Mucosa of rectum (tissue), 2 donors: ENCODE results near the gene WNT2.

Experiments used
- H3K27ac ChIP-seq, 2 donors: one replicate each; pipeline ENCODE4 v1.7.0; 2013; ENCODE audit warnings: inconsistent platforms in 2 of 2, low read depth in 2 of 2, low read length in 2 of 2
- H3K27me3 ChIP-seq, 2 donors: one replicate each; pipeline ENCODE4 v1.7.0; 2013; ENCODE audit warnings: low read length in 2 of 2; ENCODE audit not compliant: control insufficient read depth in 2 of 2, insufficient read depth in 2 of 2
- H3K36me3 ChIP-seq, 2 donors: one replicate each; pipeline ENCODE4 v1.7.0; 2013; ENCODE audit warnings: low read length in 2 of 2; ENCODE audit not compliant: control insufficient read depth in 2 of 2, insufficient read depth in 2 of 2
- H3K4me1 ChIP-seq, 2 donors: one replicate each; pipeline ENCODE4 v1.7.0; 2013; ENCODE audit warnings: low read length in 2 of 2, mild to moderate bottlenecking in 1 of 2; ENCODE audit not compliant: control insufficient read depth in 2 of 2, insufficient read depth in 2 of 2
- H3K4me3 ChIP-seq, 2 donors: one replicate each; pipeline ENCODE4 v1.7.0; 2013; ENCODE audit warnings: low read length in 2 of 2
- H3K9ac ChIP-seq, 2 donors: one replicate each; pipeline ENCODE4 v1.7.0; 2013; ENCODE audit warnings: low read length in 2 of 2, low read depth in 1 of 2, mild to moderate bottlenecking in 1 of 2
- H3K9me3 ChIP-seq, 2 donors: one replicate each; pipeline ENCODE4 v1.7.0; 2013; ENCODE audit warnings: low read length in 2 of 2; ENCODE audit not compliant: control insufficient read depth in 2 of 2
- donor health status: healthy.
- donor health status: Normal muscosa, but diverticular disease.

WNT2 gene

DNA sequence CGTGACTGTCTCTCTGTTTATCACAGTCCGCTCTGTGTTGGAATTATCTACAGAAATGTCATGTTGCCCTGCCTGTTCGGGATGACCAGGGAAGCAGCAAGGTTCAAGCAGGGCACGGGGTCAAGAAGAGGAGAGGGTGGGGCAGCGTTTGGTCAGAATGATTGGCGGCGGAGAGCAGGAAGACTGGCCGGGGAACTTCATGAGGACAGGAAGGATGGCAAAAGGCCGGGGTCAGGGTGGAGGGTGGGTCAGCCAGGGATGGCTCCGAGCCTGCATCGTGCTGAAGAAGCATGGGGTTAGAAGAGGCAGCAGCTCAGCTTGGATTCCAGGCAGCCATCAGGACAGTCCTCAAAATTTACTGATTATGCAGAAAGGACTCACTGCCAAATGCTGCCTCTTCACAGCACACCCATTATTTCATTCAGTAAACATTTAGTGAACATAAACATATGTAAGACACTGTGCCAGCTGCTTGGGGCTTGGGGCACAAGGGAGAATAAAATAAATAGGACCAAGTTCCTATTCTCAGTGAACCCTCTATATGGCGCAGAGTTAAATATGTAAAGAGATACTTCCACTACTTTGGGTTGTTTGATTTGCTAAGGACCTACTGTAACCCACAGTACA, 42.8 kb downstream of the WNT2 start:
- no peaks in the 10 kb centered on the region for H3K36me3 ChIP-seq
- H3K27ac ChIP-seq = no peak overlapping the region
- H3K27me3 ChIP-seq = no peaks in the 10 kb centered on the region
- H3K4me1 ChIP-seq = no peaks in the 10 kb centered on the region
- no peaks in the 10 kb centered on the region for H3K9me3 ChIP-seq
- H3K9ac ChIP-seq = no peak overlapping the region
- no peak overlapping the region for H3K4me3 ChIP-seq

GRCh38 chr7:117279203-117279602, 43.7 kb downstream of the WNT2 start:
- Histone ChIP-seq H3K27me3 (no peaks in the 10 kb centered on the region), H3K36me3 (no peaks in the 10 kb centered on the region), H3K27ac (no peak overlapping the region), H3K9me3 (no peaks in the 10 kb centered on the region), H3K4me1 (no peaks in the 10 kb centered on the region), H3K9ac (no peak overlapping the region), H3K4me3 (no peak overlapping the region)

- Histone ChIP-seq H3K4me1 (no peaks in the 10 kb centered on the region), H3K9ac (no peak overlapping the region), H3K27ac (no peak overlapping the region), H3K27me3 (no peaks in the 10 kb centered on the region), H3K36me3 (no peaks in the 10 kb centered on the region), H3K4me3 (no peak overlapping the region), H3K9me3 (no peaks in the 10 kb centered on the region)
Observed at GRCh38 chr7:117278040-117278439, 44.8 kb downstream of the WNT2 start.

GRCh38 chr7:117277576-117277975, 45.3 kb downstream of the WNT2 start:
- Histone ChIP-seq H3K9me3 (no peaks in the 10 kb centered on the region), H3K27ac (no peak overlapping the region), H3K4me3 (no peak overlapping the region), H3K9ac (no peak overlapping the region), H3K36me3 (no peaks in the 10 kb centered on the region), H3K27me3 (no peaks in the 10 kb centered on the region), H3K4me1 (no peaks in the 10 kb centered on the region)

DNA sequence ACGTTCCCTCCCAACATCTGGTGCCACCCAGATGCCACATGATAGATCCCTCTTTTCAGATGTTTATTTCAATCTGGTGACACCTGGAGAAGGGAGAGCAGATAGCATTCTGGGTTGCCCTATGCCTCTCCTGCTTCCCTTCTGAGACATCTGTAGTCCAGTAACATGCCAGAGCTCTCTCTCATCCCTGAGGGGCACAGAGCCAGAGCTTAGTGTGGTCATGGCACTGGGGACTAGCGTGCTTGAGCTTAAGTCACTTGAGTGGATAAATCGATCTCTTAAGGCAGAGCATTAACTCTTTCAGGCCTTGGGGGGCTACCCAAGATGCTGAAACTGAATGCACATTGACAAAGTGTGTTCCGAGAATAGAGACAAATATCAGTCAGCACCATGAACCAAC, 47.9 kb downstream of the WNT2 start:
- Histone ChIP-seq H3K27ac (no peak overlapping the region), H3K9me3 (no peaks in the 10 kb centered on the region), H3K27me3 (no peaks in the 10 kb centered on the region), H3K36me3 (no peaks in the 10 kb centered on the region), H3K9ac (no peak overlapping the region), H3K4me1 (no peaks in the 10 kb centered on the region), H3K4me3 (no peak overlapping the region)

GRCh38 chr7:117273814-117274225, 49.0 kb downstream of the WNT2 start:
- H3K36me3 ChIP-seq = no peaks in the 10 kb centered on the region
- no peaks in the 10 kb centered on the region for H3K27me3 ChIP-seq
- no peaks in the 10 kb centered on the region for H3K9me3 ChIP-seq
- H3K9ac ChIP-seq = no peak overlapping the region
- H3K4me3 ChIP-seq = no peak overlapping the region
- no peak overlapping the region for H3K27ac ChIP-seq
- H3K4me1 ChIP-seq = no peaks in the 10 kb centered on the region

- Histone ChIP-seq H3K9ac (no peak overlapping the region), H3K4me3 (no peak overlapping the region), H3K4me1 (no peaks in the 10 kb centered on the region), H3K36me3 (no peaks in the 10 kb centered on the region), H3K27me3 (no peaks in the 10 kb centered on the region), H3K27ac (no peak overlapping the region), H3K9me3 (no peaks in the 10 kb centered on the region)
Observed at GRCh38 chr7:117273325-117273724, 49.5 kb downstream of the WNT2 start.

GRCh38 chr7:117272017-117272759, 50.7 kb downstream of the WNT2 start:
- no peak overlapping the region for H3K9ac ChIP-seq
- no peaks in the 10 kb centered on the region for H3K9me3 ChIP-seq
- no peaks in the 10 kb centered on the region for H3K4me1 ChIP-seq
- no peaks in the 10 kb centered on the region for H3K36me3 ChIP-seq
- no peak overlapping the region for H3K27ac ChIP-seq
- no peaks in the 10 kb centered on the region for H3K27me3 ChIP-seq
- no peak overlapping the region for H3K4me3 ChIP-seq

GRCh38 chr7:117271566-117271965, 51.3 kb downstream of the WNT2 start:
- no peaks in the 10 kb centered on the region for H3K9me3 ChIP-seq
- no peaks in the 10 kb centered on the region for H3K36me3 ChIP-seq
- no peak overlapping the region for H3K4me3 ChIP-seq
- no peak overlapping the region for H3K27ac ChIP-seq
- no peaks in the 10 kb centered on the region for H3K4me1 ChIP-seq
- no peak overlapping the region for H3K9ac ChIP-seq
- no peaks in the 10 kb centered on the region for H3K27me3 ChIP-seq

DNA sequence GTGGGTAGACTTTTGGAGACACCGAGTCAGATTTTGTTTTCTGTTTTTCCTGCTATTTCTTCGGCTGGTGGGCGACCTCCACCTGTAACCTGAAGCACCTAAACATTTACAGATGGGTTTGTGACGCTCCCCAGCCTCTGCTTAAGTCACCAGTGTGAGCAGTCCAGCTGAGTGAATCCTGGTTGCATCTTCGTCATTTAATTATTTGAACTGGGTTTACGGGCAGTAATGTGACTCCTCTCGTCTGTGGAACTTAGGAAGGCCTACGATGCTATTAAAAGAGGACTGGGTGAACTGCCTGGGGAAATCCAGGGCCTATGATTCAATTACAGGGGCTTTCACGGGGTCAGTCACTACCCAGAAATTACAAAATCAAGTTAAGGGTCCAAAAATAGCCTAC, 52.5 kb downstream of the WNT2 start:
- no peaks in the 10 kb centered on the region for H3K36me3 ChIP-seq
- H3K9me3 ChIP-seq = no peaks in the 10 kb centered on the region
- H3K27ac ChIP-seq = no peak overlapping the region
- no peak overlapping the region for H3K4me3 ChIP-seq
- no peaks in the 10 kb centered on the region for H3K27me3 ChIP-seq
- H3K4me1 ChIP-seq = no peaks in the 10 kb centered on the region
- H3K9ac ChIP-seq = no peak overlapping the region
